GM12878 (cell line): Measurements from ENCODE around the gene FOXP3.

Experiments
- CTCF ChIP-seq, 3 experiments: IDR thresholded peaks in 2 of 3; conservative IDR thresholded peaks in 1 of 3; 2 replicates each; pipeline ENCODE4 v1.5.1; 2011; ENCODE audit warnings: low read depth in 3 of 3, low read length in 3 of 3, mild to moderate bottlenecking in 3 of 3, control low read depth in 2 of 3, moderate library complexity in 2 of 3, inconsistent platforms in 1 of 3, mixed read lengths in 1 of 3; ENCODE audit not compliant: control insufficient read depth in 2 of 3, insufficient read depth in 1 of 3; ENCODE audit errors: extremely low read depth in 1 of 3
- MEF2A ChIP-seq: IDR thresholded peaks from 2 replicates; pipeline ENCODE4 v1.6.1; 2011; ENCODE audit warnings: low read depth, mild to moderate bottlenecking, low read length, moderate library complexity; ENCODE audit not compliant: insufficient read depth
- NFIC ChIP-seq: IDR thresholded peaks from 2 replicates; pipeline ENCODE4 v1.6.1; 2012; ENCODE audit warnings: low read depth, mild to moderate bottlenecking, inconsistent platforms, low read length, moderate library complexity
- POLR2A ChIP-seq: IDR thresholded peaks from 2 replicates; pipeline ENCODE4 v1.6.1; 2011; ENCODE audit warnings: low read depth, mild to moderate bottlenecking, low read length
- ZNF274 ChIP-seq: IDR thresholded peaks from one replicate; pipeline ENCODE4 v1.8.0; 2011; ENCODE audit not compliant: insufficient read length, insufficient read depth

- no peak for TF ChIP-seq CTCF (IDR thresholded peaks at IDR 0.05 in 2 of 3, conservative IDR thresholded peaks at IDR 0.05 in 1 of 3; ENCODE audit: control insufficient read depth in 2 of 3, extremely low read depth in 1 of 3, insufficient read depth in 1 of 3, low read depth in 3 of 3, low read length in 3 of 3)
- no peak for TF ChIP-seq NFIC
- no peak for TF ChIP-seq POLR2A
- TF ChIP-seq ZNF274, result no peak
- no peak for TF ChIP-seq MEF2A
Observed at GRCh38 chrX:49308604-49309269, 44.2 kb upstream of the FOXP3 start.
